Activated naive CD4-positive, alpha-beta T cell treated with anti-CD3 and anti-CD28 coated beads, Interleukin-2, amount 50 U/mL, for 24 hours (primary cell): Measurements from ENCODE around the gene MRPL38.
A peak's percentile ranks its signal among the peaks of the same experiment; 100 is the strongest.

Experiments
- H3K27ac Mint-ChIP-seq: one replicate; pipeline ENCODE4 v1.8.0; 2021; ENCODE audit warnings: mild to moderate bottlenecking, mixed read lengths
- H3K27me3 Mint-ChIP-seq: one replicate; pipeline ENCODE4 v1.8.0; 2021; ENCODE audit warnings: mixed read lengths
- H3K36me3 Mint-ChIP-seq: one replicate; pipeline ENCODE4 v1.8.0; 2021; ENCODE audit warnings: mixed read lengths
- H3K4me1 Mint-ChIP-seq: one replicate; pipeline ENCODE4 v1.8.0; 2021; ENCODE audit warnings: mixed read lengths
- H3K4me3 Mint-ChIP-seq: one replicate; pipeline ENCODE4 v1.8.0; 2021; ENCODE audit warnings: mild to moderate bottlenecking, mixed read lengths
- H3K9me3 Mint-ChIP-seq: one replicate; pipeline ENCODE4 v1.8.0; 2021; ENCODE audit warnings: mixed read lengths

The MRPL38 gene

GRCh38 chr17:75904749-75905521 is at the start of gene MRPL38:
Gene MRPL38, minus strand, starts transcription at chr17:75904884. Its CDS starts 9 bp downstream, at chr17:75904875.
- H3K4me3 Mint-ChIP-seq = peak within 1 kb of the TSS; percentile 96
- H3K27ac Mint-ChIP-seq = peak within 1 kb of the TSS; percentile 94
- no peaks in the 10 kb centered on the region for H3K27me3 Mint-ChIP-seq
- peaks cover 11% of the 10 kb centered on the region for H3K4me1 Mint-ChIP-seq
- H3K36me3 Mint-ChIP-seq = no peaks in the 10 kb centered on the region
- no peaks in the 10 kb centered on the region for H3K9me3 Mint-ChIP-seq

- Mint-ChIP-seq H3K9me3 (no peaks in the 10 kb centered on the region), H3K27ac (no peak overlapping the region), H3K27me3 (no peaks in the 10 kb centered on the region), H3K36me3 (peaks cover 9% of the 10 kb centered on the region), H3K4me3 (no peak overlapping the region), H3K4me1 (no peaks in the 10 kb centered on the region)
Measured at GRCh38 chr17:75950855-75951554, 46.3 kb upstream of the MRPL38 start.

- no peak overlapping the region for H3K4me3 Mint-ChIP-seq
- no peaks in the 10 kb centered on the region for H3K4me1 Mint-ChIP-seq
- peaks cover 9% of the 10 kb centered on the region for H3K36me3 Mint-ChIP-seq
- no peak overlapping the region for H3K27ac Mint-ChIP-seq
- no peaks in the 10 kb centered on the region for H3K9me3 Mint-ChIP-seq
- no peaks in the 10 kb centered on the region for H3K27me3 Mint-ChIP-seq
Measured at GRCh38 chr17:75950421-75950820, 45.7 kb upstream of the MRPL38 start.

GRCh38 chr17:75945211-75945610 is 40.5 kb upstream of the MRPL38 start:
- Mint-ChIP-seq H3K4me3 (no peak overlapping the region), H3K36me3 (peaks cover 5% of the 10 kb centered on the region), H3K27me3 (no peaks in the 10 kb centered on the region), H3K9me3 (no peaks in the 10 kb centered on the region), H3K27ac (no peak overlapping the region), H3K4me1 (peaks cover 10% of the 10 kb centered on the region)

- no peak overlapping the region for H3K27ac Mint-ChIP-seq
- no peak overlapping the region for H3K4me3 Mint-ChIP-seq
- peaks cover 2% of the 10 kb centered on the region for H3K36me3 Mint-ChIP-seq
- H3K4me1 Mint-ChIP-seq = peaks cover 12% of the 10 kb centered on the region
- H3K9me3 Mint-ChIP-seq = no peaks in the 10 kb centered on the region
- H3K27me3 Mint-ChIP-seq = no peaks in the 10 kb centered on the region
Measured at GRCh38 chr17:75943491-75943890, 38.8 kb upstream of the MRPL38 start.

- no peaks in the 10 kb centered on the region for H3K27me3 Mint-ChIP-seq
- no peaks in the 10 kb centered on the region for H3K9me3 Mint-ChIP-seq
- H3K4me3 Mint-ChIP-seq = no peak overlapping the region
- H3K4me1 Mint-ChIP-seq = peaks cover 12% of the 10 kb centered on the region
- no peaks in the 10 kb centered on the region for H3K36me3 Mint-ChIP-seq
- no peak overlapping the region for H3K27ac Mint-ChIP-seq
Measured at GRCh38 chr17:75942473-75942872, 37.8 kb upstream of the MRPL38 start.

- Mint-ChIP-seq H3K9me3 (no peaks in the 10 kb centered on the region), H3K27ac (peak overlapping the region; percentile 72), H3K4me3 (peak overlapping the region; percentile 92)
Measured at GRCh38 chr17:75941442-75941819, 36.7 kb upstream of the MRPL38 start.

GRCh38 chr17:75940727-75941441 is 36.2 kb upstream of the MRPL38 start, which contains the start of gene FBF1:
Gene FBF1, minus strand, starts transcription at chr17:75941042. Its CDS starts 2,893 bp downstream, at chr17:75938149.
- H3K4me1 Mint-ChIP-seq = peaks cover 12% of the 10 kb centered on the region
- no peaks in the 10 kb centered on the region for H3K27me3 Mint-ChIP-seq
- no peaks in the 10 kb centered on the region for H3K9me3 Mint-ChIP-seq
- peak within 1 kb of the TSS; percentile 93 for H3K27ac Mint-ChIP-seq
- peak within 1 kb of the TSS; percentile 92 for H3K4me3 Mint-ChIP-seq
- H3K36me3 Mint-ChIP-seq = no peaks in the 10 kb centered on the region

More at GRCh38 chr17:75941442-75941819, 36.7 kb upstream of the MRPL38 start:
- peaks cover 12% of the 10 kb centered on the region for H3K4me1 Mint-ChIP-seq
- no peaks in the 10 kb centered on the region for H3K27me3 Mint-ChIP-seq
- H3K36me3 Mint-ChIP-seq = no peaks in the 10 kb centered on the region

GRCh38 chr17:75937652-75938051 is 33.0 kb upstream of the MRPL38 start:
- Mint-ChIP-seq H3K9me3 (no peaks in the 10 kb centered on the region), H3K36me3 (no peaks in the 10 kb centered on the region), H3K4me1 (peaks cover 12% of the 10 kb centered on the region), H3K4me3 (no peak overlapping the region), H3K27me3 (no peaks in the 10 kb centered on the region), H3K27ac (no peak overlapping the region)

- Mint-ChIP-seq H3K27me3 (no peaks in the 10 kb centered on the region), H3K27ac (no peak overlapping the region)
Measured at GRCh38 chr17:75933808-75934207, 29.1 kb upstream of the MRPL38 start.

GRCh38 chr17:75932852-75933251 is 28.2 kb upstream of the MRPL38 start:
- no peaks in the 10 kb centered on the region for H3K4me1 Mint-ChIP-seq

More at GRCh38 chr17:75933808-75934207, 29.1 kb upstream of the MRPL38 start:
- no peaks in the 10 kb centered on the region for H3K9me3 Mint-ChIP-seq
- H3K36me3 Mint-ChIP-seq = no peaks in the 10 kb centered on the region
- H3K4me3 Mint-ChIP-seq = no peak overlapping the region
- H3K4me1 Mint-ChIP-seq = no peaks in the 10 kb centered on the region

GRCh38 chr17:75931062-75931461 is 26.4 kb upstream of the MRPL38 start:
- H3K9me3 Mint-ChIP-seq = no peaks in the 10 kb centered on the region
- no peak overlapping the region for H3K4me3 Mint-ChIP-seq
- no peaks in the 10 kb centered on the region for H3K4me1 Mint-ChIP-seq
- H3K27me3 Mint-ChIP-seq = no peaks in the 10 kb centered on the region
- no peak overlapping the region for H3K27ac Mint-ChIP-seq
- no peaks in the 10 kb centered on the region for H3K36me3 Mint-ChIP-seq

More at GRCh38 chr17:75932852-75933251, 28.2 kb upstream of the MRPL38 start:
- Mint-ChIP-seq H3K27ac (no peak overlapping the region), H3K36me3 (no peaks in the 10 kb centered on the region), H3K4me3 (no peak overlapping the region), H3K9me3 (no peaks in the 10 kb centered on the region), H3K27me3 (no peaks in the 10 kb centered on the region)

- no peak overlapping the region for H3K27ac Mint-ChIP-seq
- no peaks in the 10 kb centered on the region for H3K27me3 Mint-ChIP-seq
- no peaks in the 10 kb centered on the region for H3K4me1 Mint-ChIP-seq
- no peaks in the 10 kb centered on the region for H3K9me3 Mint-ChIP-seq
- no peaks in the 10 kb centered on the region for H3K36me3 Mint-ChIP-seq
- H3K4me3 Mint-ChIP-seq = no peak overlapping the region
Measured at GRCh38 chr17:75927286-75927922, 22.7 kb upstream of the MRPL38 start.

- Mint-ChIP-seq H3K27ac (no peak overlapping the region), H3K4me3 (no peak overlapping the region)
Measured at GRCh38 chr17:75926456-75926855, 21.8 kb upstream of the MRPL38 start.

GRCh38 chr17:75925912-75926311 is 21.2 kb upstream of the MRPL38 start:
- H3K4me1 Mint-ChIP-seq = no peaks in the 10 kb centered on the region
- no peak overlapping the region for H3K27ac Mint-ChIP-seq
- H3K4me3 Mint-ChIP-seq = no peak overlapping the region
- no peaks in the 10 kb centered on the region for H3K36me3 Mint-ChIP-seq
- no peaks in the 10 kb centered on the region for H3K9me3 Mint-ChIP-seq
- H3K27me3 Mint-ChIP-seq = no peaks in the 10 kb centered on the region

More at GRCh38 chr17:75926456-75926855, 21.8 kb upstream of the MRPL38 start:
- H3K9me3 Mint-ChIP-seq = no peaks in the 10 kb centered on the region
- no peaks in the 10 kb centered on the region for H3K36me3 Mint-ChIP-seq
- H3K4me1 Mint-ChIP-seq = no peaks in the 10 kb centered on the region
- H3K27me3 Mint-ChIP-seq = no peaks in the 10 kb centered on the region
